Measurements from ENCODE around the gene MKRN2. TPM values are rescaled to one million over a fixed set of nuclear protein-coding genes. Genes with fewer than 3 reads are reported as not detected.
"Not testable (repeated sequence)": the region's sequence is repeated elsewhere in the genome, so short reads cannot be mapped to it uniquely, and the experiment has no call there.

Gene MKRN2
- total RNA-seq, 4 donors from 2014 or later: 25.0 to 33.1 (median 29.0) TPM

- TF ChIP-seq CTCF (IDR thresholded peaks at IDR 0.05): no peak
- no peak for DNase-seq (ENCODE audit: low spot score)
- ATAC-seq (ENCODE audit: low FRiP score): no peak
These were observed 70.5 kb downstream of the MKRN2 start for GRCh38 chr3:12627370-12627769.

GRCh38 chr3:12628813-12629212 is 71.9 kb downstream of the MKRN2 start:
- no peak for TF ChIP-seq CTCF (IDR thresholded peaks at IDR 0.05)
- DNase-seq (ENCODE audit: low spot score) (no peak), ATAC-seq (ENCODE audit: low FRiP score) (no peak)

- TF ChIP-seq CTCF (IDR thresholded peaks at IDR 0.05): no peak
- ATAC-seq (ENCODE audit: low FRiP score) (no peak), DNase-seq (ENCODE audit: low spot score) (no peak)
These were observed 72.7 kb downstream of the MKRN2 start for GRCh38 chr3:12629560-12629959.

- ATAC-seq (ENCODE audit: low FRiP score) (no peak), DNase-seq (ENCODE audit: low spot score) (no peak)
- no peak for TF ChIP-seq CTCF (IDR thresholded peaks at IDR 0.05)
These were observed 73.4 kb downstream of the MKRN2 start for GRCh38 chr3:12630292-12630691.

GRCh38 chr3:12630843-12631242 is 74.0 kb downstream of the MKRN2 start:
- not testable (repeated sequence) for DNase-seq (ENCODE audit: low spot score); ATAC-seq (ENCODE audit: low FRiP score)

GRCh38 chr3:12632523-12632922 is 75.6 kb downstream of the MKRN2 start:
- no peak for TF ChIP-seq CTCF (IDR thresholded peaks at IDR 0.05)
- no peak for ATAC-seq (ENCODE audit: low FRiP score)
- DNase-seq (ENCODE audit: low spot score): no peak

GRCh38 chr3:12633108-12633507 is 76.2 kb downstream of the MKRN2 start:
- no peak for TF ChIP-seq CTCF (IDR thresholded peaks at IDR 0.05)
- DNase-seq (ENCODE audit: low spot score) (no peak), ATAC-seq (ENCODE audit: low FRiP score) (no peak)

Small RNAs within 50 kb of the gene (small RNA-seq; reads per million reads assigned to genes)
- gene RF00017: not detected
- gene RNA5SP123: not detected
- gene RNU6-377P: not detected

Other genes starting within 250 kb of the MKRN2 start
- gene TSEN2, start 72.6 kb upstream of the MKRN2 start, total RNA-seq: 10 to 100 TPM; 17.0 to 38.3 (median 21.9) TPM
- not detected for gene MKRN2OS, start 11.6 kb upstream of the MKRN2 start, total RNA-seq
- gene RAF1, start 107.0 kb downstream of the MKRN2 start, total RNA-seq: 100 to 1,000 TPM in 2 of 4 donors, 10 to 100 TPM in 2; 83.4 to 120 (median 106) TPM
- not detected for gene TMEM40, start 202.2 kb downstream of the MKRN2 start, total RNA-seq
- 1 to 10 TPM; 2.2 to 6.8 (median 4.9) TPM for gene CAND2, start 239.6 kb downstream of the MKRN2 start, total RNA-seq

All from omental fat pad (tissue), 4 donors.